ENCODE results near the gene KLF9. TPM values are rescaled to one million over a fixed set of nuclear protein-coding genes. Genes with fewer than 3 reads are reported as not detected.

The KLF9 gene
- total RNA-seq, 1 experiment from 2014 or later, result 7.0 TPM

- H3K9me2 ChIP-seq (ENCODE audit: insufficient read depth), result no peaks in the 10 kb centered on the region
- CTCF ChIA-PET, result no interaction called here
Observed at GRCh38 chr9:70407081-70407503, 7.4 kb downstream of the KLF9 start.

DNA sequence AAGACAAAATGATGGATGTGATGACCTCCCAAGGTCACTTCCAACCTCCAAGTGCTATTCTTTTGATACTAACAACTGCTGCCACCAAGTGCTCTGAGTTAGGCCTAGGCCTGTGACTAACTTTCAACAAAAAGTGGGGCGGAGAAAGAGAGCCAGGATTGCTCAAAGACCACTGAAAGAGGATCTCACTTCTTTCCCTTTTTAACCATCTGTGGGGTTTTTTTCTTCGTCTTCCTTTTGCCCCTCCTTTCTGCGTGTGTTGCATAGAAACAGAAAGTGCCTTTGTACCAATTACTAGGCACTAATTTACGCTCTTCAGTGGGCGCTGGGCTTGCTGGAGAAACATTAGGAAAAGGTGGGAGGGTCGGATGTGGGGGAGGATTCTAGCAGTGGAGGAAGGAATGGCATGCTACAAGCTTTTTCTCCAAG is 8.0 kb downstream of the KLF9 start:
- Histone ChIP-seq H3K4me3 (no peak overlapping the region), H3K36me3 (ENCODE audit: low read depth) (no peaks in the 10 kb centered on the region), H4K20me1 (ENCODE audit: insufficient read depth) (0 out of 2 replicates have a peak, but pooled peaks cover 3% of the 10 kb centered on the region), H3K27me3 (ENCODE audit: insufficient read depth, low read depth) (no peaks in the 10 kb centered on the region), H2AFZ (no peak overlapping the region), H3K9me2 (ENCODE audit: insufficient read depth) (no peaks in the 10 kb centered on the region), H3K9me3 (ENCODE audit: insufficient read depth, low read depth) (no peaks in the 10 kb centered on the region), H3K27ac (no peak overlapping the region), H3K4me1 (replicated peaks; ENCODE audit: insufficient read depth) (peaks cover 17% of the 10 kb centered on the region), H3F3A (ENCODE audit: insufficient read depth, low read depth) (peaks cover 8% of the 10 kb centered on the region; the same call in 1 of the 2 replicates), H3K4me2 (no peak overlapping the region), H3K79me2 (ENCODE audit: low read depth) (0 out of 2 replicates have a peak, but pooled peaks cover 10% of the 10 kb centered on the region)
- intact Hi-C loops (cut with micrococcal nuclease; ENCODE audit: unreplicated experiment), result no loop called here
- no TSS peak for BruUV-seq (replicated peaks)
- POLR2A ChIA-PET (ENCODE audit: unreplicated experiment), result no interaction called here
- CTCF ChIA-PET, result no interaction called here
- TF ChIP-seq, protein P1, sequence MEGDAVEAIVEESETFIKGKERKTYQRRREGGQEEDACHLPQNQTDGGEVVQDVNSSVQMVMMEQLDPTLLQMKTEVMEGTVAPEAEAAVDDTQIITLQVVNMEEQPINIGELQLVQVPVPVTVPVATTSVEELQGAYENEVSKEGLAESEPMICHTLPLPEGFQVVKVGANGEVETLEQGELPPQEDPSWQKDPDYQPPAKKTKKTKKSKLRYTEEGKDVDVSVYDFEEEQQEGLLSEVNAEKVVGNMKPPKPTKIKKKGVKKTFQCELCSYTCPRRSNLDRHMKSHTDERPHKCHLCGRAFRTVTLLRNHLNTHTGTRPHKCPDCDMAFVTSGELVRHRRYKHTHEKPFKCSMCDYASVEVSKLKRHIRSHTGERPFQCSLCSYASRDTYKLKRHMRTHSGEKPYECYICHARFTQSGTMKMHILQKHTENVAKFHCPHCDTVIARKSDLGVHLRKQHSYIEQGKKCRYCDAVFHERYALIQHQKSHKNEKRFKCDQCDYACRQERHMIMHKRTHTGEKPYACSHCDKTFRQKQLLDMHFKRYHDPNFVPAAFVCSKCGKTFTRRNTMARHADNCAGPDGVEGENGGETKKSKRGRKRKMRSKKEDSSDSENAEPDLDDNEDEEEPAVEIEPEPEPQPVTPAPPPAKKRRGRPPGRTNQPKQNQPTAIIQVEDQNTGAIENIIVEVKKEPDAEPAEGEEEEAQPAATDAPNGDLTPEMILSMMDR (conservative IDR thresholded peaks at IDR 0.05), result no peak
- TF ChIP-seq EZH2 (IDR thresholded peaks at IDR 0.05; ENCODE audit: low read depth), result no peak
- DNase-seq, result no peak

More at GRCh38 chr9:70407081-70407503, 7.4 kb downstream of the KLF9 start:
- Histone ChIP-seq H3K4me3 (no peak overlapping the region), H3K4me1 (replicated peaks; ENCODE audit: insufficient read depth) (peaks cover 21% of the 10 kb centered on the region), H3K4me2 (no peak overlapping the region), H3K36me3 (ENCODE audit: low read depth) (no peaks in the 10 kb centered on the region), H3K27me3 (ENCODE audit: insufficient read depth, low read depth) (no peaks in the 10 kb centered on the region), H3K9me3 (ENCODE audit: insufficient read depth, low read depth) (no peaks in the 10 kb centered on the region), H3K79me2 (ENCODE audit: low read depth) (0 out of 2 replicates have a peak, but pooled peaks cover 10% of the 10 kb centered on the region), H3F3A (ENCODE audit: insufficient read depth, low read depth) (peaks cover 8% of the 10 kb centered on the region; the same call in 1 of the 2 replicates), H2AFZ (no peak overlapping the region), H3K27ac (no peak overlapping the region), H4K20me1 (ENCODE audit: insufficient read depth) (0 out of 2 replicates have a peak, but pooled peaks cover 3% of the 10 kb centered on the region)
- intact Hi-C loops (cut with micrococcal nuclease; ENCODE audit: unreplicated experiment), result no loop called here
- TF ChIP-seq, protein P1 (conservative IDR thresholded peaks at IDR 0.05), result no peak
- TF ChIP-seq EZH2 (IDR thresholded peaks at IDR 0.05; ENCODE audit: low read depth), result no peak
- no peak for DNase-seq
- POLR2A ChIA-PET (ENCODE audit: unreplicated experiment), result interaction anchor here (0.6 kb wide), 1 partner anchor 17 kb away, joined by 7 read pairs; no protein-coding TSS in a partner anchor
- no TSS peak for BruUV-seq (replicated peaks)

DNA sequence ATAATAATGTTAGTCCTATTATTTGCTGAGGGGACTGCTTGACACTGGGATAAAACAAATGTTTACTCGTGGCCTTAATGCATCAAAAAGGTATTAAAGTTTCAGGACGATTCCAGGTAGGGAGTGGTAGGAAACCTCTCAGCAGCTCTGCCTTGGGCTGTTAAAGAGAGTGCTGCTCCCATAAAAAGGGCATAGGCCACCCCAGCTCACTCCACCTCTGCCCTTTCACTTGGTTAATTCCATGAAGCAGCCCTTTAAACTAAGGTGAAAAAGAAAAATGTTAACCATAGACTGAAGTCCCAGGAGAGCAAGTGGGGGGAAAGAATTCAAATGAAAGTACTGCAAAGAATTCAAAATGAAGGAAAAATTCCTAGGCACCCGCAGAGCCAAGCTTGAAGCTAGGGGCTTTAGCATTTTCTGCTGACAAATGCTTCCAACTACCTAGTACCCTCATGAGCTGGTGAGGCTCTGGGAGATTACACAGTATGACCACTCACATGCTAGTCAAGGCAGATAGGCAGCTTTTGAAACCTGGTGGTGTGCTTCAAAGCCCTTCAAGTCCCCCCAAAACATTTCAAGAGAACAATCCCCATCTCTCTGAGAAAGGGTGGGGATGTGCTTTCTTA is 8.5 kb downstream of the KLF9 start:
- H3F3A ChIP-seq (ENCODE audit: insufficient read depth, low read depth), result peaks cover 4% of the 10 kb centered on the region; the same call in 1 of the 2 replicates
- no peaks in the 10 kb centered on the region for H3K9me3 ChIP-seq (ENCODE audit: insufficient read depth, low read depth)
- no peak for DNase-seq
- intact Hi-C loops (cut with micrococcal nuclease; ENCODE audit: unreplicated experiment), result no loop called here
- H4K20me1 ChIP-seq (ENCODE audit: insufficient read depth), result 0 out of 2 replicates have a peak, but pooled peaks cover 3% of the 10 kb centered on the region
- ChIA-PET POLR2A (ENCODE audit: unreplicated experiment) (no interaction called here), CTCF (no interaction called here)
- H3K27ac ChIP-seq, result no peak overlapping the region
- TF ChIP-seq, protein P1 (conservative IDR thresholded peaks at IDR 0.05), result no peak
- no peak for TF ChIP-seq EZH2 (IDR thresholded peaks at IDR 0.05; ENCODE audit: low read depth)
- H3K27me3 ChIP-seq (ENCODE audit: insufficient read depth, low read depth), result no peaks in the 10 kb centered on the region
- peaks cover 13% of the 10 kb centered on the region for H3K4me1 ChIP-seq (replicated peaks; ENCODE audit: insufficient read depth)
- H3K4me3 ChIP-seq, result no peak overlapping the region
- BruUV-seq (replicated peaks), result no TSS peak
- H3K79me2 ChIP-seq (ENCODE audit: low read depth), result 0 out of 2 replicates have a peak, but pooled peaks cover 5% of the 10 kb centered on the region
- no peak overlapping the region for H2AFZ ChIP-seq
- H3K36me3 ChIP-seq (ENCODE audit: low read depth), result no peaks in the 10 kb centered on the region
- no peak overlapping the region for H3K4me2 ChIP-seq
- no peaks in the 10 kb centered on the region for H3K9me2 ChIP-seq (ENCODE audit: insufficient read depth)
